Osteoblast (primary cell): Measurements from ENCODE around the gene LRRC14B. TPM values are rescaled to one million over a fixed set of nuclear protein-coding genes. Genes with fewer than 3 reads are reported as not detected.

Experiments
- DNase-seq: peaks from one replicate; pipeline ENCODE4 v3.0.0; 2011; ENCODE audit warnings: low spot score, mixed read lengths; ENCODE audit not compliant: insufficient read length; ENCODE audit errors: missing footprints
- H2AFZ ChIP-seq: 2 replicates; pipeline ENCODE4 v1.6.0; 2011; ENCODE audit warnings: mild to moderate bottlenecking, low read length
- H3K27ac ChIP-seq: 2 replicates; pipeline ENCODE4 v1.5.1; 2011; ENCODE audit warnings: mild to moderate bottlenecking, low read depth, low read length, moderate library complexity
- H3K27me3 ChIP-seq: 2 replicates; pipeline ENCODE4 v1.6.0; 2012; ENCODE audit warnings: mild to moderate bottlenecking, control low read depth, inconsistent platforms, low read length, moderate library complexity; ENCODE audit not compliant: insufficient read depth
- H3K36me3 ChIP-seq: 2 replicates; pipeline ENCODE4 v1.5.1; 2011; ENCODE audit warnings: mild to moderate bottlenecking, low read length, control low read depth, moderate library complexity; ENCODE audit not compliant: insufficient read depth
- H3K4me1 ChIP-seq: 2 replicates; pipeline ENCODE4 v1.5.1; 2011; ENCODE audit warnings: mild to moderate bottlenecking, low read length, control low read depth, moderate library complexity; ENCODE audit not compliant: insufficient read depth
- H3K4me2 ChIP-seq: 2 replicates; pipeline ENCODE4 v1.6.0; 2011; ENCODE audit warnings: mild to moderate bottlenecking, low read length; ENCODE audit not compliant: insufficient read depth
- H3K4me3 ChIP-seq: fragments of 200-600 bp; sonication (generic); 3 replicates; pipeline ENCODE4 v1.5.1; 2012; ENCODE audit warnings: mild to moderate bottlenecking, low read length, inconsistent platforms; ENCODE audit not compliant: insufficient read depth
- H3K79me2 ChIP-seq: 2 replicates; pipeline ENCODE4 v1.6.0; 2012; ENCODE audit warnings: mild to moderate bottlenecking, low read length, control low read depth, inconsistent platforms; ENCODE audit not compliant: insufficient read depth
- H3K9me3 ChIP-seq: 2 replicates; pipeline ENCODE4 v1.5.1; 2011; ENCODE audit warnings: low read depth, low read length, control low read depth
- H4K20me1 ChIP-seq: 2 replicates; pipeline ENCODE4 v1.6.0; 2012; ENCODE audit warnings: mild to moderate bottlenecking, low read length, control low read depth; ENCODE audit not compliant: insufficient read depth
- CTCF ChIP-seq: IDR thresholded peaks from 2 replicates; pipeline ENCODE4 v1.5.1; 2011; ENCODE audit warnings: mild to moderate bottlenecking, low read depth, low read length, moderate library complexity; ENCODE audit errors: extremely low read depth
- total RNA-seq: library from RNA; depleted of rRNA; stranded (reverse); fragments of >200 nt; gene quantifications from 2 replicates; pipeline ENCODE4 v1.2.3, GENCODE V29; 2012

The LRRC14B gene
- total RNA-seq, 1 donor = under 0.01 TPM

DNA sequence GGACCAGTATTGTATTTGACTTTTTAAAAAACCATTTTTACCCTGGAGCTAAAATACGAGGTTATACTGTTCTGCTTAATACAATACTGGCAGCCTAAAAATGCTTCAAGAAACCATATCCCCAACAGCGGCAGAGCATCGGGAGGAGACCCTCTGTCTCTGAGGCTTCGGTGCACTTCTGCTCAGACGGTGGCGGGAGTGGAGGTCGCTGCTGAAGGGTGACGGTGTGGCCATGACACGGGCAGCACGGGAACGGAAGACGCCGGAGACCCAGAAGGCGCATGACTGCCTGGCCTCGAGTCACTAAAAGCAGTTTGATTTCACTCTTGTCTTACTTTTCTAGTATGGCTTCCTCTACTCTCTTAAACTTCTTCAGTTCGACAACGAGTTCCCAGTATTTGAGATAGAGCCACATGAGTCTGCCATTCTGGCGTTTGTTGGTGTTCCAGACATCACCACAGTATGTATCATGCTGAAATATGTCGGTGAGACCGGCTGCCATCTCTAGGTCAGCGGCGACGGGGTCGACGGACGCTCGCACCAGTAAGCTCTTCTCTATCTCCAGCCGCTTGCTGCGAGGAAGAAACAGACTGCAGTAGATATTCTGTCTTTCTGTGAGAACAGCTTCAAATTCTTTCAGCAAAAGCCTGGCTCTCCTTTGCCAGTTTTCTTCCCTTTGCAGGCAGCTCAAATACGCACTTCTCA, 13.8 kb downstream of the LRRC14B start:
- no peak overlapping the region for H3K4me3 ChIP-seq
- peak; percentile 60 for DNase-seq
- H2AFZ ChIP-seq = no peak overlapping the region
- H3K4me2 ChIP-seq = no peak overlapping the region
- peaks cover 51% of the 10 kb centered on the region for H3K79me2 ChIP-seq
- no peak overlapping the region for H3K27ac ChIP-seq
- H3K36me3 ChIP-seq = peaks cover 21% of the 10 kb centered on the region
- H3K9me3 ChIP-seq = no peaks in the 10 kb centered on the region
- peaks cover 51% of the 10 kb centered on the region for H4K20me1 ChIP-seq
- TF ChIP-seq CTCF = no peak
- no peaks in the 10 kb centered on the region for H3K27me3 ChIP-seq
- H3K4me1 ChIP-seq = peaks cover 3% of the 10 kb centered on the region

DNA sequence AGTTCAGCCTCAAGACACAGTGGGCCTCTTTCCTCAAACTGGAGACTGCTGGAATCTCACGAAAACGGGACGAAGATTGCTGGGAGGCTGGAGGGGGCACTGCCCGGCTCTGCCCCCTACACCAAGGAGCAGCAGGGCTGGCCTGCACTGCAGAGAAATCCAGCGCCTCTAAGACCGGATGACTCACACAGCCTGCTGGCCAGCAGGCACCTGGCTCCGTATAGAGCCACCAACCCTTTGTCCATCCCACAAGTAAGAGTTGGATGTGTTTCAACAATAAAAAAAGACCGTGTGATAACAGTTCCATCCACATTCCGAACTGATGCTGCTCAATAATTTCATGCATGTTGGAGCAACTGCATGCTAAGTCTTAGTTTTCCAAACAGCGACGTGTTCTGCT, 15.1 kb downstream of the LRRC14B start:
- no peak overlapping the region for H2AFZ ChIP-seq
- H3K27me3 ChIP-seq = no peaks in the 10 kb centered on the region
- H3K9me3 ChIP-seq = no peaks in the 10 kb centered on the region
- H3K4me2 ChIP-seq = no peak overlapping the region
- H4K20me1 ChIP-seq = peaks cover 53% of the 10 kb centered on the region
- no peak overlapping the region for H3K4me3 ChIP-seq
- H3K79me2 ChIP-seq = peaks cover 55% of the 10 kb centered on the region
- H3K36me3 ChIP-seq = peaks cover 21% of the 10 kb centered on the region
- no peak for TF ChIP-seq CTCF
- peaks cover 3% of the 10 kb centered on the region for H3K4me1 ChIP-seq
- H3K27ac ChIP-seq = no peak overlapping the region
- DNase-seq = peak; percentile 83

DNA sequence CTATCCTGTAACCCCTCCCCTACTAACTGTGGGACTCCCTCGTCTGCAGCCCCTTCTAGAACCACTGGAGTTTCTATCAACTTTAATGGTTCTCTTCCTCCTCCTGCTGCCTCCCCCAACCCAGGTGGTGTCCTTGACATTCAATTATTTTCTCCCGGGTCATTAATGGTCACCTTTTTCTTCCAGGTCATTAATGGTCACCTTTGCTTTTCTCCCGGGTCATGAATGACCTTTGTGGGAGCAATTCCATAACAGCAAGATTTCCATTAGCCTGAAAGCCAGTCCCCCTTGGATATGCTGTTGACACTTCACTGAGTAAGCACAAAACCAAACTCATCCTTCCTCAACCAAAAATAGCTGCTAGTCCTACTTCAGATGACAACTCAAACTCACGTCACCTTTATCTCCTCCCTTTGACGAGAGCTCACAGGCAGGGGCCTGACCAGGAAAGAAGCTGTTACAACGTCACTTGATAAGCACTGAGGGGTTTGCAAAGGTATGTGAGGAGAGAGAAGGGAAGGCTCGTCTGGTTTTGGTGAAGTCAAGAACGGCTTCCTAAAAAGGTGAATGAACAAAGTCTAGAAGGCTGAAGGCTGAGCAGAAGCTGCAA, 15.7 kb downstream of the LRRC14B start:
- H3K79me2 ChIP-seq = peaks cover 55% of the 10 kb centered on the region
- H3K4me1 ChIP-seq = peaks cover 3% of the 10 kb centered on the region
- no peak overlapping the region for H3K4me2 ChIP-seq
- peak; percentile 85 for DNase-seq
- peaks cover 48% of the 10 kb centered on the region for H4K20me1 ChIP-seq
- H3K36me3 ChIP-seq = peaks cover 21% of the 10 kb centered on the region
- TF ChIP-seq CTCF = no peak
- H3K4me3 ChIP-seq = no peak overlapping the region
- H3K27ac ChIP-seq = peak overlapping the region; percentile 41
- no peak overlapping the region for H2AFZ ChIP-seq
- no peaks in the 10 kb centered on the region for H3K27me3 ChIP-seq
- H3K9me3 ChIP-seq = no peaks in the 10 kb centered on the region

GRCh38 chr5:207599-207998, 16.3 kb downstream of the LRRC14B start:
- TF ChIP-seq CTCF = no peak
- peak; percentile 90 for DNase-seq
- peaks cover 55% of the 10 kb centered on the region for H3K79me2 ChIP-seq
- H4K20me1 ChIP-seq = peaks cover 43% of the 10 kb centered on the region
- no peak overlapping the region for H2AFZ ChIP-seq
- H3K27ac ChIP-seq = peak overlapping the region; percentile 41
- no peak overlapping the region for H3K4me3 ChIP-seq
- H3K4me1 ChIP-seq = peaks cover 3% of the 10 kb centered on the region
- H3K4me2 ChIP-seq = no peak overlapping the region
- no peaks in the 10 kb centered on the region for H3K27me3 ChIP-seq
- H3K36me3 ChIP-seq = peaks cover 21% of the 10 kb centered on the region
- no peaks in the 10 kb centered on the region for H3K9me3 ChIP-seq
